ENCODE results near the gene KCNG4.
"Not testable (repeated sequence)": the region's sequence is repeated elsewhere in the genome, so short reads cannot be mapped to it uniquely, and the experiment has no call there.

Gene KCNG4

GRCh38 chr16:84205976-84206691 is 33.7 kb downstream of the KCNG4 start:
- no peak for DNase-seq (ENCODE audit: low spot score)

DNA sequence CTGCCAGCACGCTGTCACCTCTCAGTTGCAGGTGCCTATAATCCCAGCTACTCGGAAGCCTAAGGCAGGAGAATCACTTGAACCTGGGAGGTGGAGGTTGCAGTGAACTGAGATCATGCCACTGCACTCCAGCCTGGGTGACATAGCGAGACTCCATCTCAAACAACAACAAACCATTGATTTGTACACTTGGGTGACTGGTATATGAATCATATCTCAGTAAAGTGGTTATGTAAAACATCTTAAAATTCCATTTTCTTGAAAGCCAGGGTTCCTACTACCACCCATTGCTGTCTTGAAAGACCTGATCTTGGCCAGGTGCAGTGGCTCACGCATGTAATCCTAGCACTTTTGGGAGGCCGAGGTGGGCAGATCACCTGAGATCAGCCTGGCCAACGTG is 34.7 kb downstream of the KCNG4 start:
- not testable (repeated sequence) for DNase-seq (ENCODE audit: low spot score)

GRCh38 chr16:84204551-84204950 is 35.3 kb downstream of the KCNG4 start:
- not testable (repeated sequence) for DNase-seq (ENCODE audit: low spot score)

DNA sequence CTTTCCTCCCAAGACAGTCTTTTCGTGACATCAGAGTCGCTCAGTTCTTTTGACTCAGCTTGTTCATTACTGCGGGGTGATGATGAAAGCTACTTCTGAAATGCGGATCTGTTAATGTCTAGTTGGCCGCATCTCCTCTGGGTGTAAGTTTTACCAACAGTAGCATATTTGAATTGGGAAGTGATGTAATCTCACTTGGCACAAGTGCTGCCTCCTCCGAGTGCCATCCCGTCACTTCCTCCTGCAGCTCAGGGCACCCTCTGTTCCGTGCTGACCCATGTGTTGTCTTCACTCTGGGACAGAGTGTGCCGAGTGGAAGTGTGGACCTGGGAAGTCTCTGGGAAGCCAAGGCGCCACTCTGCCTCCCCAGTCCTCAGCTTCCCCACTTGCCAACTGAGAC is 40.0 kb downstream of the KCNG4 start:
- no peak for DNase-seq (ENCODE audit: low spot score)

GRCh38 chr16:84199097-84199496 is 40.7 kb downstream of the KCNG4 start:
- DNase-seq (ENCODE audit: low spot score), result no peak

GRCh38 chr16:84198401-84198800 is 41.4 kb downstream of the KCNG4 start:
- DNase-seq (ENCODE audit: low spot score), result no peak

- no peak for DNase-seq (ENCODE audit: low spot score)
Observed at GRCh38 chr16:84197466-84198128, 42.2 kb downstream of the KCNG4 start.

DNA sequence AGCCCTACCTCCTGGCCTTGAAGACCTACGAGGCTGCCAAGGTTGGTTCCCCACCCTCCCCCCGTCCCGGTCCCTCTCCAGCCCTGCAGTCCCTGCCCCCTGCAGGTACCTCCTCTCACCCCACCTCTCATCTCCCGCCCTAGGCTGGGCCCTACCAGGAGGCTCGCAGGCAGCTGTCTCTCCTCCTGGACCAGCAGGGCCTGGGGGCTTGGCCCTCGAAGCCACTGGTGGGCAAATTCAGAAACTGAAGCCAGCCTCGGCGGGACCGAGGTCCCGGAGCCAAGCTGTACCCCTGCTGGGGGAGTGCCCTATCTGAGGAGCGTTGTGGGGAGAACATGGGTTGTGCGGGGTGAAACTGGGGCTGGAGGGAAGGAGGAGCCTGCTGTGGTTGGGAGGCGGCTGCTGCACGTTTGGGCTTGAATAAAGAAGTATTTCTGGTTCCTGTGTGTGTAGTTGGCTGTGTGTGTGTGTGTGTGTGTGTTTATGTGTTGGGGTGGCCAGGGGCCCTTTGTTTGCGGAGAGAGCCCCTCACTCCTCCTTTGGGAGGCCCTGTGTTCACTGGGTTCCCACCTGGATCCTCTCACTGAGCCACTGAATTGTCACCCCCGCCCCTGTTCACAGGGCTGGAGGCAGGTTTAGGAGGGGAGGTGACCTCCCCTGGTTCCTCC is 43.0 kb downstream of the KCNG4 start:
- DNase-seq (ENCODE audit: low spot score), result no peak

DNA sequence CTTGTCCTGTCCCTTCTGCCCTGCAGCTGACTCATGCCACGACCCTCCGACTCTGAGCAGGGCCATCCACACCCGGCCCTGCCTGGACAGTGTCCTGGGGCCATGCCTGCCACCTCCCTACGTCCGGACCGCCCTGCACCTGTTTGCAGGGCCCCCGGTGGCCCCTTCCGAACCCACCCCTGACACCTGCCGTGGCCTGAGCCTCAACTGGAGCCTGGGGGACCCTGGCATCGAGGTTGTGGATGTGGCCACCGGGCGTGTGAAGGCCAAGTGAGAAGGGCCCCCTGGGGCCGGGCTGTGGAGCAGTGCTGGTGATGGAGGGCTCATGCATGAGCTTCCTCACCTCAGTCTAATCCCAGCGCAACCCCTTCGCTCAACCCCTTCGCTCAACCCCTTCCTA is 43.7 kb downstream of the KCNG4 start:
- DNase-seq (ENCODE audit: low spot score), result no peak

GRCh38 chr16:84195201-84196093 is 44.4 kb downstream of the KCNG4 start:
- no peak for DNase-seq (ENCODE audit: low spot score)

DNA sequence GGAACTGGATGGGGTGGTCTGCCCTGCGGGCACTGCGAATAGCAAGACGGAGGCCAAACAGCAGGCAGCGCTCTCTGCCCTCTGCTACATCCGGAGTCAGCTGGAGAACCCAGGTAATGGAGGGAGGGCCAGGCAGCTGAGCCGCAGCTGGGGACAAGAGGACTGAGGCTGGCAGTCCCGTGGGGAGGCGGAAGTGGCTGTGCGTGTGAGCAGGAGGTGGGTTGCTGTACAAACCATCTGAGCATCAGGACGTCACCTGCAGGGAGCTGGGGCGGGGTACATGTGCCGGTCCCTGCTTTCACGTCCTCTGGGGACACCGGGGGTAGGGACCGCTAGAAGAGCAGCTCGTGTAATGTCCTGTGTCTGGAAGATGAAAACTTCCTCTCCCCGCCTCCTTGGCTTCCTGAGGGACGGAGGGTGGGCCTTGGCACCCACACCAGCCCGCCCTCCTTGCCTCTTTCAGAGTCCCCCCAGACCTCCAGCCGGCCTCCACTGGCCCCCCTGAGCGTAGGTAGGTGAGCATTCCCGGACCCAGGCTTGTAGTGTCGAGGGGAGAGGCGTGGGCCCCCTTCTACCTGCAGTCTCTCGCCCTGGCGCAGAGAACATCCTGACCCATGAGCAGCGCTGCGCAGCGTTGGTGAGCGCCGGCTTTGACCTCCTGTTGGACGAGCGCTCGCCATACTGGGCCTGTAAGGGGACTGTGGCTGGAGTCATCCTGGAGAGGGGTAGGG is 45.2 kb downstream of the KCNG4 start:
- no peak for DNase-seq (ENCODE audit: low spot score)

DNA sequence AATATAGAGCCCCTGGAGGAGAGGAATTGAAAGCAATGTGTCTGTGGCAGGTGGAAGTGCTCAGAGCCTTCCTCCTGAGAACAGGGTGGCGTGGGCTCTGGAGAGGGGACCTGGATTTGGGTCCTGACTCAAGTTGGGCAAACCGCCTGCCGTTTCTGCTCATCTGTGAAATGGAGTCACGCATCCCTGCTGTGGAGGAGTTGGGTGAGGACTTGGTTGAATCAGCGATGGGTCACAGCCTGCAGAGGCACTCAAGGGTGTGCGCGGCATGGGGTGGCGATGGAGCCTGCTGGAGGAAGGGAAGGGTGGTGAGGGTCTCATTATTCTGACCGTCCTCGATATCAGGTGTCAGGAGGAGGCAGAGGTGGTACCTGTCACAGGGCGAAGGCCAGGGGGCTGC is 45.8 kb downstream of the KCNG4 start:
- no peak for DNase-seq (ENCODE audit: low spot score)

DNA sequence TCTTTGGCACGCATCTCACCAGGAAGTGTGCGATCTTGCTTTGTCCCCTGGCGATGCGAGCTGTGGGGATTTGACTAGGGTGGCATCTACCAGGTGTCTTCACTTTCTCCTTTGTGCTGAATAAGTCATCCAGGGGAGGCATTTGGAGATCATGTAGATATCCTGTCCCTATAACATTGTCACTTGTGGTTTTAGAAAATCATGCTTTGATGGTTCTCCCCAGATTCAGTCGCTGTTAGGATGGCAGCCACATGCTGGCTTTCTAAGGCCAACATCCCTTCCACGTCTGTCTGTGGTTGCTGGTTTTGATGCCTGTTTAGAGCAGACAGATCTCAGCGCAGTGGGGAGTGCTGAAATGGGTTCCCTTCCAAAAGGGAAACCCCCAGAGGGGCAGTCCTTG is 46.3 kb downstream of the KCNG4 start:
- no peak for DNase-seq (ENCODE audit: low spot score)

GRCh38 chr16:84191466-84191865 is 48.3 kb downstream of the KCNG4 start:
- no peak for DNase-seq (ENCODE audit: low spot score)

- DNase-seq (ENCODE audit: low spot score), result no peak
Observed at GRCh38 chr16:84190731-84191388, 49.0 kb downstream of the KCNG4 start, which contains the start of gene ADAD2. TSS of gene ADAD2 (plus strand) at chr16:84191157. CDS start at chr16:84191231, 74 bp downstream.

GRCh38 chr16:84186685-84187437 is 53.0 kb downstream of the KCNG4 start, which contains the start of gene TAF1C:
TSS of gene TAF1C (minus strand) at chr16:84187057. CDS start at chr16:84184988, 2,069 bp downstream.
- peak; percentile 98 for DNase-seq (ENCODE audit: low spot score)

DNA sequence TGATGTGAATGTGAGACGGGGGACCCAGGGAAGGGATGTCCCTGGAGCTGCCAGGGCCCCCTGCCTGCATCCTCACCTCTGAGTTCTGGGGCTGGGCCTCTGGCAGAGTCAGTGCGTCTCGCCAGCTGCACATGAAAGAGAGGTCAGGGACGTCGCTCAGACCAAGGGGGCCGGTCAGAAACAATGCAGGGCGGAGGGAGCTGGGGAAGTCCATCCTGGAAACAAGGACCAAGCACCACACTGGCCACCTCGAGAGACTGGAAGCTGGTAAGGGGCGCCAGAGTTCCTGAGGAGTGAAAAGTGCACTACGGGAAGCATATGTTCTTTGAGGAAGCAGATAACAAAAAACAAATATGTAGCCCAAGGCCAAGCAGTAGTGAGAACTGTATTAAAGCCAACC is 55.0 kb downstream of the KCNG4 start:
- DNase-seq (ENCODE audit: low spot score), result no peak

GRCh38 chr16:84183911-84184591 is 55.8 kb downstream of the KCNG4 start:
- no peak for DNase-seq (ENCODE audit: low spot score)

DNA sequence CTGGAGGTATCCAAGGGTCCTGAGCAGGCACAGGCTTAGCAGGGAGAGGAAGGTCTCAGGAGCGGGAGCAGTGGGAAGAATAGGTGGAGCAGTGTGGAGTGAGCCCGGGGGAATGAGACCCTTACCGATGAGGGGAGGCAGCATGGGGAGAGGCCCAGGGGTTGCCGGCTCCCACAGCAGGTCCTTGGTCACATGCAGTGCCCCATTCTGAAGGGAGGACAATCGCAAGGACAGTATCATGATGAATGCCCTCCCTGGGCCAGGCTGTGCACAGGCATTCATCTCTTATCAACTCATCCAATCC is 56.3 kb downstream of the KCNG4 start:
- DNase-seq (ENCODE audit: low spot score), result no peak
